Panc1 (cell line): ENCODE data around the gene ZER1.

Source experiments
- CTCF ChIP-seq: fragments of 450-650 bp; IDR thresholded peaks from 2 replicates; pipeline ENCODE4 v1.5.1; 2017; ENCODE audit warnings: mild to moderate bottlenecking
- REST ChIP-seq, 2 experiments: IDR thresholded peaks; 2 replicates each; pipeline ENCODE4 v1.6.1; 2011 to 2012; ENCODE audit warnings: low read depth in 2 of 2, control low read depth in 1 of 2, low read length in 1 of 2, mild to moderate bottlenecking in 1 of 2, moderate library complexity in 1 of 2; ENCODE audit not compliant: insufficient read depth in 1 of 2

DNA sequence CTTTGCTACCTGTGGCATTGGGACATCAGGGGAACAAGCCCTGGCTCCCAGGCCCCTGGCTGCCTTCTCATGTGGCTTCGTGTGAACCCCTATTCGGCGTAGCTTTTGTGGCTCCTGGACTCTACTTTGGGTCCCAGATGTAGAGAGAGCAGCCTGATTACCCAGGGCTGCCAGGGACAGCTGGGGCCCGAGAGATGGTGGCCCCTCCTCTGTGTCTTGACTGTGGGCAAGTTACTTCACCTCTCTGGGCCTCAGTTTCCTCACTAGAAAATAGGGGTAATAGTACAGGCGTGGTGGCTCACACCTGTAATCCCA is 67.4 kb downstream of the ZER1 start:
- TF ChIP-seq CTCF = no peak
- TF ChIP-seq REST (IDR thresholded peaks at IDR 0.05; ENCODE audit: insufficient read depth in 1 of 2, low read depth in 2 of 2, low read length in 1 of 2) = no peak
